CD4-positive, alpha-beta T cell treated with Interleukin-4 for 4 hours (primary cell): Measurements from ENCODE around the gene SLC12A9.
A peak's percentile ranks its signal among the peaks of the same experiment; 100 is the strongest.

Source experiments
- DNase-seq: peaks from one replicate; pipeline ENCODE4 v3.0.0-alpha.2; 2020

SLC12A9 gene

GRCh38 chr7:100885440-100886141, 33.1 kb downstream of the SLC12A9 start:
- DNase-seq: no peak

GRCh38 chr7:100886142-100886935, 33.8 kb downstream of the SLC12A9 start:
- DNase-seq: no peak

DNA sequence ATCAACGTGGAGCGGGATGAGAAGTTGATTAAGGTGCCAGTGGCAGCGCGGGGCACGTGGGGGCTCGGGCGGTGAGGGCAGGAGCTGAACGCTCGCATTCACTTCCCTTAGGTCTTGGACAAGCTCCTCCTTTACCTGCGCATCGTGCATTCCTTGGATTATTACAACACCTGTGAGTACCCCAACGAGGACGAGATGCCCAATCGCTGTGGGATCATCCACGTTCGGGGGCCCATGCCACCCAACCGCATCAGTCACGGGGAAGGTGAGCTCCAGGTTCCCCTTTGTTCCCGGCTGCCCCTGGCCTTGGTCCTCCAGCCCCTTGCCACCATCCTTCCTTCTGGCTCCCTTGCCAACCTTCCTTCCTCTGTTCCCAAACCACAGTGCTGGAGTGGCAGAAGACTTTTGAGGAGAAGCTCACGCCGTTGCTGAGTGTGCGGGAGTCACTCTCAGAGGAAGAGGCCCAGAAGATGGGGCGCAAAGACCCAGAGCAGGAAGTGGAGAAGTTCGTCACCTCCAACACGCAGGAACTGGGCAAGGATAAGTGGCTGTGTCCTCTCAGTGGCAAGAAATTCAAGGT, 34.5 kb downstream of the SLC12A9 start:
- DNase-seq: no peak

- DNase-seq: peak; percentile 62
Measured at GRCh38 chr7:100887516-100888290, 35.2 kb downstream of the SLC12A9 start.

GRCh38 chr7:100888291-100888987, 35.9 kb downstream of the SLC12A9 start:
- DNase-seq: no peak

DNA sequence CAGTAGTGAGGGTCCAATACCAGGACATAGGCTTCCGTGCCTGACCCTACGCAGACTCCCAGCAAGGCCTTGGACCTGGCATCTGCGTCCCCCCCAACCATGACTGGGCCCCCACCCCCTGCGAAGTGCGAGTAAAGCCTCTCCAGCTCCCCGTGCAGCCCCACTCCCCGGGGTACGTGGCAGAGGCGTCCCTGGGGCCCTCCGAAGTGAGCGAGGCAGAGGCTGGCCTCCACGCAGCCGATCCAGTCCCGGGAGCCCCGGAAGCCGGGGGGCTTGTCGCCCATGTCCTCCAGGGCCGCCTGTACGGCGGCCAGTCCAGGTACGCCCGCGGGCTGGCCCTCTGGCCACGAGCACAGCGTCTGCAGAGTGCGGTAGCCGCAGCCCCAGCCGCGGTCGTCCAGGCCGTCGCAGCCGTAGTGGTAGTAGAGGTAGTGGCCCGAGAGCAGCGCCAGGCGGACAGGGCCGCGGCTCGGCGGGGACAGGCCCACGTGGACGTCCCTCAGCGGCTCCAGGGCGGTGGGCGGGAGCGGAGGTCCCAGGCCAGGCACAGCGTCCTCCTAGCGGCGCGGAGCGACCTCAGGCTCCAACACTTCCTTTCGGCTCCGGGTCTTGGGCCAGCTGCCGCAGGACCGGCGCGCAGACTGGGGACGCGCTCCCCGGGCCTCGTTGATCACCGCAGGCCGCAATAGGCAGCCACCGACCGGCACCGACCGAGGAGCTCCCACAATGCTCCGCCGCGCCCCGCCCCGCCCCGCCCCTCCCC, 36.7 kb downstream of the SLC12A9 start, which contains the start of gene UFSP1:
UFSP1 (minus strand) TSS at position 728 of the 763 bp plus-strand sequence; CDS start at position 284, 444 bp downstream.
- no peak for DNase-seq

DNA sequence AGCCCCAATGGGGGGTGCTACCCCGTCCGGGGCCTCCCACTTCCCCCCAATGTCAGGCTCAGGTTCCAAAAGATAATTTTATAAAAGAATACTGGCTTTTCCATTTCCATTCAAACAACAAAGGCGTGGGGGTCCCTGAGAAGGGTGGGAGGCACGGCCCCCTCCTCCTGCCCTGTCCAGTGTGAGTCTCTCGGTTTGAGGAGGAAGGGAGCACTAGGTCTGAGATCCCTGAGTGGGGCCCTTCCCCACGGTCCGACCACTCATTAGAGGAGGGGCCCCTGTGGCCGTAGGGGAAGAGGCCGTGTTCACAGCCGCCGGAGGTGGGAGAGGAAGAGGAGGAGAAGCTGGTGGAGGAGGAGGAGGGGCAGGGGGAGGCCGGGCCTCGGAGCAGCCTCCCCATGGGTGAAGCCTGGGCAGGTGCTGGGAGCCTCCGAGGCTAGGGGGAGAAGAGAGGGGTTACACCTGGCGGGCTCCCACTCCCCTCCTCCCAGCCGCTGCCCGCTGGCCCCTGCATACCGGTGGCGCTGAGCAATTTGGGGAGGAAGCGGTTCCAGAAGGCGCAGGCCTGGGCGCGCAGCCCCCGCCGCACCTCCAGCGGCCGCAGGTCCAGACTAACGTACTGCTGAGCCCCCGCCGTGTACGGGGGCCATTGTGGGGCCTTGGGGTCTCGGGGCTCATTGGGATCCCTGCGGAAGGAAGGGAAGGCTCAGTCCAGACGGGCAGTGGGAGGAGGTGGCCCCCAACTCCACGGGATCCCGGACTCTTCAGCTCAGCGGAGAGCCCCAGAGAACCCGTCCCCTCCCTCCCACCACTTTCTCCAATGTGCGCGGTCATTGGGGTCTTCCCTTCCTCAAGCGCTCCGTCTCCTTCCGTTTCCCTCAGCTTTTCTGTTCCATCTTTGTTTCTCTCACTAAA, 38.4 kb downstream of the SLC12A9 start:
- no peak for DNase-seq

DNA sequence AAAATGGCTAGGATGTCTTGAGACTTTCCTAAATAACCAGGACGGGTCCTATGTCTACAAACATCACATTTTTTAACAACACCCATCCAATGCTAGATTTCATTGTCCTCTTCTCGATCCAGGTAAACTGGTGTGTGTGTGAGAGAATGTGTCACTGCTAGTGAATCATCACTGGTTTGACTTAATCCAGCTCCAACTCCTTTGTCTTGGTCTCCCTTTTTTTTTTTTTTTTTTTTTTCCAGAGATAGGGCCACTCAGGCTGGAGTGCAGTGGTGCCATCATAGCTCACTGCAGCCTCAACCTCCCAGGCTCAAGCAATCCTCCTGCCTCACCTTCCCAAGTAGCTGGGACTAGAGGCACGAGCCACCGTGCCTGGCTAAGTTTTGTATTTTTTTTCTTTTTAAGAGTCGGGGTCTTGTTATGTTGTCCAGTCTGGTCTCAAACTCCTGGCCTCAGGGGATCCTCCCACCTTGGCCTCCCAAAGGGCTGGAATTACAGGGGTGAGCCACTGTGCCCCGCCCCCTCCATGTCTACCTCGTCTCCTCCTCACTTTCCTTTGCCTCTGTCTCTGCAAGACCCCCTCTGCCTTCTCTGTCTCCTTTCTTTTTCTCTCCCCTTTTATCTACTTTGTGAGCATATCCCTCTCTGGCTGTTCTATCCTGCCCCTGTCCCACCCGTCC, 39.2 kb downstream of the SLC12A9 start:
- no peak for DNase-seq

GRCh38 chr7:100892364-100893317, 40.1 kb downstream of the SLC12A9 start:
- no peak for DNase-seq

- no peak for DNase-seq
Measured at GRCh38 chr7:100893318-100893895, 40.9 kb downstream of the SLC12A9 start.

DNA sequence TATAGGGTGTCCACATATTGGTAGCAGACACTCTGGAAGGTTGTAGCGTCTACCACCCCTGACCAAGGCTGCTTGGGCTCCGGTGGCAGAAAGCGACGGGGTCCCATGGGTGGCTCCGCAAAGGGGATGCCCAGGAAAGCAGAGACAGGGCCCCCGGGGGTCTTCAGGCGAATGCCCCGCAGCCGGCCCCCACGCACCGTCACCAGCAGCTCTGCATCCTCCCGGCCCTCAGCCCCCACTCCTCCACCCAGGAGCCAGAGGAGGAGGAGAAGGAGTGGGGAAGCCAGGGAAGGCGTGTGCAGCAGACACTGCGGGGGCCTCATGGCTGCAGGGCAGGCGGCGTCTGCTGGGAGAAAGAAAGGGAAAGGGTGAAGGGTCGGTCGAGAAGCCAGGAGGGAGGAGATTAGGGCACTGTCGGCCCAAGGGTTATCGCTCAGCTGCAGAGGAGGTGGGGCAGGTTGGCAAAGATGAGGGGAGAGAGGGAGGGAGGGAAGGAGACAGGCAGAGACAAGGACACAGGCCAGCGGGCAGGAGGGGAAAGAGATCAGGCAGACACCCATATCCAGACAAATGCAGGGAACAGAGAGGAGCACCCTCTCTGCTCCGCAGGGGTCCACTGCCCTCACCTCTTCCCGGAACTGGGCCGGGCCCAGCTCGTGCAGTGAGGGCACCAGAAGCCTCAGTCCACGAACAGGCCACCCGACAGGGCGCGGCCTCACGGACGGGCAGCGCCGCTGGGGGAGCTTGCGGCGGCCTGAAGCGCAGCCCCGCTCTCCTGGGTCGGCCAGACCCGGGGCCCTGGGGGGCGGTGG, 41.6 kb downstream of the SLC12A9 start:
- no peak for DNase-seq

- DNase-seq: no peak
Measured at GRCh38 chr7:100894860-100895700, 42.6 kb downstream of the SLC12A9 start.

DNA sequence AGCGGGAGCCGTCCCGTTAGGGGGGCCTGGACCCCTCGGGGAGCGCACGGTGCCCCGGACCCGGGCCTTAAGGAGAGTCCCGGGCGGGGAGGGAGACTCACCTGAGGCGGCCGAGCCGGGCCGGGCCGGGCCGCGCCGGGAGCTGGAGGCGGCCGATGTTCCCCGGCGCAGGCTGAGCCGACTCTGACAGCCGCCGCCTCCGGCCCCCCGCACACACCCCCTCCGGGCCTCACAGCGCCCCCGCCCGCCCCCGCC, 43.1 kb downstream of the SLC12A9 start, which contains the start of gene ACHE:
ACHE (minus strand) TSS at position 188 of the 255 bp plus-strand sequence. CDS start 1,656 bp downstream, outside the sequence.
- DNase-seq: no peak

- no peak for DNase-seq
Measured at GRCh38 chr7:100895956-100896731, 43.6 kb downstream of the SLC12A9 start.

DNA sequence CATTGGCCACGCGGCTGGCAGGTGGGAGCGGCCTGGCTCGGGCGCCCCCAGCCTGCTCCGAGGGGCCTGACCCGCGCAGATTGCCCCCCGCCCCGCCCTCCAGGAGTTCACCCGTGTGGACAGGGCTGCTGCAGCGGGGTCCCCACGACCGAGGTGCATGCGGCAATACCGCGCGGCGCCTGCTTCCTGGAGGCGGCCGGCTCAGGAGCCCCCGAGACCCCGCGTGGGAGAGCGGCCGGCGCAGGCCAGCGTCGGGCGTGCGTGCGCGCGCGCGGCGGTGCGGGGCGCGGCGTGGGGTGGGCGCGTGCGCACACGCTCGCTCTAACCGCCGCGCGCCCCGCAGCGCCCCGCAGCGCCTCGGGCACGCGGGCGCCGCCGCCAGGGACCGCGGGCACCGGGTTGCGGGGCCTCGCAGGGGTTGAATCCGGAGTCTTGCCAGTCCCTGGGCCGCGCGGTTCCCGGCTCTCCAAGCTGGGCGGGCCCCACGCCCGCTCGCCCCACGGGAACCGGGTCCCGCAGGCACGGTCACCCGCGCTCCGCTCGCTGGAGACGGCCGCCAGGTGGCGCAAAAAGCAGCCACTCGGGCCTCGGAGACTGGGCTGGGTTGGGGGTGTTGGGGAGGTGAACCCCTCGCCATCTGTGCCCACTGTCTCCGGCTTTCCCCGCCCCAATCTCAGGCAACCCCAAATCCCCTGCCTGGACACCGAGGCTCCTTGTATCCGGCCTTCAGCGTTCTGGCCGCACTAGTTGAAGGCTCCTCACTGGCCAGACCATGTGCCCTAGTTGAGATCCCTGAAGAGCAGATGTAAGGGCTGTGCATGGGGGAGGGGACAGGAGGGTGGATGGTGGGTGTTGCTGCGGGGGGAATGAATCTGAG, 44.5 kb downstream of the SLC12A9 start:
- DNase-seq: peak; percentile 51
